GM21737 (cell line): ENCODE data around the gene AATF.

Experiments
- ATAC-seq: cut with Tn5 transposase; IDR thresholded peaks from one replicate; pipeline ENCODE4 v1.9.1; 2021; ENCODE audit warnings: mild to moderate bottlenecking, moderate library complexity; ENCODE audit not compliant: unreplicated experiment

The AATF gene

DNA sequence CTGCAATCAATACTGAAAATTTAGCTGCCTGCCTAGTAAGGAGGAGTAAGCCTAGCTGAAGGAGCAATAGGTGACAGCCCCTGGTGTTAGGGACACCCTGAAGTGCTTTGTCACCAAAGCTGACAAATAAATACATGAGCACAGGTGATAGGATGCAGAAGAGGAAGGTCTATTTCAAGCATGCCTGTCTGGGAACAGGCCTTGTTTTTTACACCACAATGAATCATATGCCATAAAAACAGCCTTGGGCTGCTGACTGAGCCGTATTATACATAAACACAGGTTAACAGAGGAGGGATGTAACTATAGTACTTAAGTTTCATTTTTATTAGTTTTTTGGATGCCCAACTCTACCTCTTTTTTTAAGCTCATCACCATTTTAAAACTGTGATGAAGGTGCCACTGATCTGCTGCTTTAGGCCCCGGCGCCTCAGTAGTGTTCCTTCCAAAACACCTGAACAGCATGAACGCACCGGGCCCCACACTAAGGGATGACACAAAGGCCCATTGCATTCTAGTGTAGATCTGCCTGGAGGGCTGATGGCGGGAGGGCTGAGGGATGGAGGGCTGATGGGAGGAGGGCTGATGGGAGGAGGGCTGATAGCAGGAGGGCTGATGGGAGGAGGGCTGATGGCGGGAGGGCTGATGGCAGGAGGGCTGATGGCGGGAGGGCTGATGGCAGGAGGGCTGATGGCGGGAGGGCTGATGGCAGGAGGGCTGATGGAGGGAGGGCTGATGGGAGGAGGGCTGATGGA, 150.3 kb downstream of the AATF start:
- no peak for ATAC-seq

- no peak for ATAC-seq
Observed at GRCh38 chr17:37100231-37100630, 151.5 kb downstream of the AATF start.

DNA sequence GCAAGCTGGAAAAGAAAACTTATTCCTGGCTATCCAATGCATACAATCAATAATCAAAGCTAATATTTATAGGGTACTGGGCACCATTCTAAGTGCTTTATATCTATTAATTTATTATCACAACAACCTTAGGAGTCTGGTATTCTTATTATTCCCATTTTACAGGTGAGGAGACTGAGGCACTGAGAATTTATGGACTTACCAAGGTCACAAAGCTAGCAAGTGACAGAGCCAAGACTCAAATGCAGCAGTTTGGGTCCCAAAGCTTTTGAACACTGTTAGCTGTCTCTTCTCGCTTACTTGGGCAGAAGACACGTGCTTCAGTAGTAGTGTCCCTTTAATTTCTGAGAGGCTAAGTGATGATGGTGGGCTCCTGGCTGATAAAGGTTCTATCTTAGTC, 152.6 kb downstream of the AATF start:
- ATAC-seq = no peak

DNA sequence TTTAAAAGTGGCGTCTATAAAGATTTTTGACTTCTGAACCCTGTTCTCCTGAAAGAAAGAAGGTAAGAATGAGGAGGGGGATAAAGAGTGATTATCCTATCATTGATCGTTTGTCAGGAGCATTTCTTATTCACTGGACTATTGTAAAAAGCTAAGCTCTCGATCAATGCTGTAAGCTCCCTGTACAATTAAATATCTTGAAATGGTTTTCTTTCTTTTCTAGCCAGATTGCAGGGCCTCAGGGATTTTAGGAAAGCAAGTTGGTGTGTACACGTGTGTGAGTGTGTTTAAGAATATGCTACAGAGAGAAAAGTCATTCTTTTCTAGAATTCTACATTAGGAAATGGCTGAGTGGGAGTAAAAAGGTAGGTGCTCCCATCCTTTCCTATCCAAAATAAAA, 154.5 kb downstream of the AATF start:
- ATAC-seq = no peak

DNA sequence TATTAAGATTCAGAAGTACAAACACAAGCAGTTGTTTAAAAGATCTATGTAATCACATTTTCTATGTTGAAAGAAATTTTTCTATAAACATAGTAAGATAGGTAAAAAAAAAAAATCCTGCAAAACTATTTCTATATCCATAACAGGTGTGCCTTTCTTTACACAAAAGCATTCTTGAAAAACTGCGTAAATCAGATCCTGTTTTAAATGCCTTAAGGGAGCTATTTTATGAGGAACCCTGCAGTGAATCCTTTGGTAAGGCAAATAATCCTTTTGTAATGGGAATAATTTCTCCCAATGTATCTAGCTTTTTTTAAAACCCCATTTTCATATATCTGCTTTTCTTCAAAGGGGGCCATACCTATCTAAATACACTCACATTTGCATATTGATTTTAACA, 157.3 kb downstream of the AATF start:
- ATAC-seq = no peak
